Measurements from ENCODE around the gene ADAMTS2. TPM values are rescaled to one million over a fixed set of nuclear protein-coding genes. Genes with fewer than 3 reads are reported as not detected.

The ADAMTS2 gene
- total and polyA plus RNA-seq, 2 donors (not counting 3 experiments of a cell fraction or from before 2014, with no cell fraction given): not detected

DNA sequence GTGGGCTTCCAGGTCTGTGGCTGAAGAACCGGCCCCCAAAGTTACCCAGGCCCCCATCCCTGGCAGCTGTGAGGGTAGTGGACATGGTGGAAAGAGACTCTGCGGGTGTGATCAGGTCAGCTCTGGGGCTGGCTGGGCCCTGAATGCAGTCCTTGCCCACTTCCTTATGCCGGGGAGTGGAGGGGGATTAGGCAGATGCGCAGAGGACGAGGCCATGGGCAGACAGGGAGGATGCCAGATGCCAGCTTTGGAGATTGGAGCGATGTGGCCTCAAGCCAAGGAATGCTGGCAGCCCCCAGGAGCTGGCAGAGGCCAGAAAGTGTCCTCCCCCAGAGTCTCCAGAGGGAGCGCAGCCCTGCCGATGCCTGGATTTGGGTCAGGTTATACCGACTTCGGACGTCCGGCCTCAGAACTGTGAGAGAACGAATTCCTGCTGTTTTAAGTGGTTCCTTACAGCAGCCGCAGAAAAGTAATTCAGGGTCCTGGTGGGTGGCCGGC, 69.8 kb downstream of the ADAMTS2 start:
- BruUV-seq (replicated peaks): no TSS peak
- no peaks in the 10 kb centered on the region for H3K36me3 ChIP-seq (ENCODE audit: control insufficient read depth in 2 of 2, extremely low read depth in 1 of 2, insufficient read depth in 2 of 2, low read length in 2 of 2)
- H3K4me3 ChIP-seq (replicated peaks in 1 of 3; ENCODE audit: insufficient read depth in 1 of 3, low read depth in 1 of 3, low read length in 3 of 3): no peak overlapping the region
- dilution Hi-C loops (cut with MboI; ENCODE audit: extremely low pct_ligation_motif_present, low sequenced_read_pairs): no loop called here
- H3K9ac ChIP-seq (replicated peaks; ENCODE audit: extremely low read depth, insufficient read depth, low read length): no peak overlapping the region
- POLR2A ChIA-PET: no interaction called here
- DNase-seq (ENCODE audit: low read depth, low spot score) (no peak), FAIRE-seq (no peak)
- H2AFZ ChIP-seq (ENCODE audit: low read depth, low read length): no peak overlapping the region
- no peaks in the 10 kb centered on the region for H3K27me3 ChIP-seq (ENCODE audit: control insufficient read depth in 2 of 2, insufficient read depth in 2 of 2, low read length in 2 of 2)
- H3K27ac ChIP-seq (ENCODE audit: insufficient read depth, low read depth, low read length): no peak overlapping the region
- TF ChIP-seq GATA2 (IDR thresholded peaks at IDR 0.05; ENCODE audit: insufficient read depth, insufficient read length, low read depth, low read length): no peak
- TF ChIP-seq POLR2AphosphoS5 (IDR thresholded peaks at IDR 0.05; ENCODE audit: insufficient read depth, low read depth, low read length): no peak
- no peak for TF ChIP-seq FOS (IDR thresholded peaks at IDR 0.05; ENCODE audit: borderline replicate concordance, insufficient read depth, low read length)
- no peak for TF ChIP-seq EZH2 (IDR thresholded peaks at IDR 0.05; ENCODE audit: borderline replicate concordance, low read depth, low read length, severe bottlenecking)
- TF ChIP-seq, protein P1, sequence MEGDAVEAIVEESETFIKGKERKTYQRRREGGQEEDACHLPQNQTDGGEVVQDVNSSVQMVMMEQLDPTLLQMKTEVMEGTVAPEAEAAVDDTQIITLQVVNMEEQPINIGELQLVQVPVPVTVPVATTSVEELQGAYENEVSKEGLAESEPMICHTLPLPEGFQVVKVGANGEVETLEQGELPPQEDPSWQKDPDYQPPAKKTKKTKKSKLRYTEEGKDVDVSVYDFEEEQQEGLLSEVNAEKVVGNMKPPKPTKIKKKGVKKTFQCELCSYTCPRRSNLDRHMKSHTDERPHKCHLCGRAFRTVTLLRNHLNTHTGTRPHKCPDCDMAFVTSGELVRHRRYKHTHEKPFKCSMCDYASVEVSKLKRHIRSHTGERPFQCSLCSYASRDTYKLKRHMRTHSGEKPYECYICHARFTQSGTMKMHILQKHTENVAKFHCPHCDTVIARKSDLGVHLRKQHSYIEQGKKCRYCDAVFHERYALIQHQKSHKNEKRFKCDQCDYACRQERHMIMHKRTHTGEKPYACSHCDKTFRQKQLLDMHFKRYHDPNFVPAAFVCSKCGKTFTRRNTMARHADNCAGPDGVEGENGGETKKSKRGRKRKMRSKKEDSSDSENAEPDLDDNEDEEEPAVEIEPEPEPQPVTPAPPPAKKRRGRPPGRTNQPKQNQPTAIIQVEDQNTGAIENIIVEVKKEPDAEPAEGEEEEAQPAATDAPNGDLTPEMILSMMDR (IDR thresholded peaks at IDR 0.05; ENCODE audit: extremely low read depth in 1 of 2, insufficient read depth in 1 of 2, low read depth in 1 of 2, low read length in 2 of 2): no peak
- no peak for TF ChIP-seq JUN (IDR thresholded peaks at IDR 0.05; ENCODE audit: borderline replicate concordance, insufficient read depth, insufficient read length, low read depth)
- TF ChIP-seq, protein P2, sequence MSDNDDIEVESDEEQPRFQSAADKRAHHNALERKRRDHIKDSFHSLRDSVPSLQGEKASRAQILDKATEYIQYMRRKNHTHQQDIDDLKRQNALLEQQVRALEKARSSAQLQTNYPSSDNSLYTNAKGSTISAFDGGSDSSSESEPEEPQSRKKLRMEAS (IDR thresholded peaks at IDR 0.05; ENCODE audit: insufficient read depth, insufficient read length): no peak
- no peak for TF ChIP-seq POLR2A (IDR thresholded peaks at IDR 0.05; ENCODE audit: low read depth, low read length)
- TF ChIP-seq MYC (IDR thresholded peaks at IDR 0.05; ENCODE audit: low read depth, low read length): no peak
- no peaks in the 10 kb centered on the region for H4K20me1 ChIP-seq (replicated peaks; ENCODE audit: control insufficient read depth, extremely low read depth, insufficient read depth, low read length)
- CTCF ChIA-PET: no interaction called here
- no peaks in the 10 kb centered on the region for H3K9me1 ChIP-seq (replicated peaks; ENCODE audit: control insufficient read depth, extremely low read depth, insufficient read depth, low read length)
- no peak overlapping the region for H3K4me2 ChIP-seq (ENCODE audit: insufficient read depth, low read length)
- H3K9me3 ChIP-seq (replicated peaks; ENCODE audit: control insufficient read depth, insufficient read depth, low read length): no peaks in the 10 kb centered on the region
- intact Hi-C loops (cut with micrococcal nuclease): no loop called here
- no peaks in the 10 kb centered on the region for H3K4me1 ChIP-seq (ENCODE audit: control insufficient read depth, extremely low read depth, insufficient read depth, low read length)
- no peaks in the 10 kb centered on the region for H3K79me2 ChIP-seq (ENCODE audit: control insufficient read depth, insufficient read depth, low read length)
